HG02642 (cell line): ENCODE results near the gene BCAS3.

ENCODE experiments used
- ATAC-seq: cut with Tn5 transposase; IDR thresholded peaks from one replicate; pipeline ENCODE4 v1.9.1; 2021; ENCODE audit warnings: mild to moderate bottlenecking; ENCODE audit not compliant: unreplicated experiment, poor library complexity

The BCAS3 gene

GRCh38 chr17:61322325-61323002, 644.8 kb downstream of the BCAS3 start:
- no peak for ATAC-seq

- ATAC-seq, result no peak
Measured at GRCh38 chr17:61323003-61323908, 645.6 kb downstream of the BCAS3 start.

GRCh38 chr17:61323909-61324868, 646.5 kb downstream of the BCAS3 start:
- ATAC-seq, result no peak

GRCh38 chr17:61324950-61325349, 647.3 kb downstream of the BCAS3 start:
- ATAC-seq, result no peak

GRCh38 chr17:61325382-61326073, 647.9 kb downstream of the BCAS3 start:
- no peak for ATAC-seq

- no peak for ATAC-seq
Measured at GRCh38 chr17:61326330-61326729, 648.7 kb downstream of the BCAS3 start.

- ATAC-seq, result no peak
Measured at GRCh38 chr17:61328351-61328750, 650.7 kb downstream of the BCAS3 start.

- no peak for ATAC-seq
Measured at GRCh38 chr17:61330174-61331150, 652.8 kb downstream of the BCAS3 start.

- no peak for ATAC-seq
Measured at GRCh38 chr17:61331178-61331577, 653.5 kb downstream of the BCAS3 start.

- no peak for ATAC-seq
Measured at GRCh38 chr17:61331886-61332285, 654.2 kb downstream of the BCAS3 start.

GRCh38 chr17:61333136-61333535, 655.5 kb downstream of the BCAS3 start:
- no peak for ATAC-seq

- ATAC-seq, result no peak
Measured at GRCh38 chr17:61334673-61335072, 657.0 kb downstream of the BCAS3 start.

GRCh38 chr17:61335105-61335844, 657.6 kb downstream of the BCAS3 start:
- ATAC-seq, result no peak

- no peak for ATAC-seq
Measured at GRCh38 chr17:61335845-61336655, 658.4 kb downstream of the BCAS3 start.

- no peak for ATAC-seq
Measured at GRCh38 chr17:61337290-61337689, 659.6 kb downstream of the BCAS3 start.

- ATAC-seq, result no peak
Measured at GRCh38 chr17:61338000-61338798, 660.5 kb downstream of the BCAS3 start.
